K562 (cell line): Measurements from ENCODE around the gene TRANK1. TPM values are rescaled to one million over a fixed set of nuclear protein-coding genes. Genes with fewer than 3 reads are reported as not detected.

Experiments
- BACH1 ChIP-seq: fragments of 200-800 bp; sonication (Bioruptor generic); IDR thresholded peaks from 2 replicates; pipeline ENCODE4 v1.6.1; 2016; ENCODE audit warnings: missing genetic modification characterization, missing compliant biosample characterization
- HDAC2 ChIP-seq: fragments of 450-650 bp; IDR thresholded peaks from 2 replicates; pipeline ENCODE4 v1.6.1; 2016; ENCODE audit warnings: mild to moderate bottlenecking
- HOMEZ ChIP-seq: fragments of 250-450 bp; sonication (Bioruptor Pico); IDR thresholded peaks from 2 replicates; pipeline ENCODE4 v1.4.0; 2020; ENCODE audit warnings: mild to moderate bottlenecking, moderate library complexity
- NFYB ChIP-seq: IDR thresholded peaks from 2 replicates; pipeline ENCODE4 v1.6.1; 2011; ENCODE audit warnings: mild to moderate bottlenecking, moderate library complexity; ENCODE audit not compliant: insufficient read length; ENCODE audit errors: extremely low read depth
- NR2C1 ChIP-seq, 2 experiments: fragments of 450-650 bp; IDR thresholded peaks; 2 replicates each; pipeline ENCODE4 v1.6.1; 2017; ENCODE audit warnings: mild to moderate bottlenecking in 2 of 2, antibody characterized with exemption in 1 of 2, inconsistent platforms in 1 of 2, missing compliant biosample characterization in 1 of 2, missing genetic modification characterization in 1 of 2
- PKNOX1 ChIP-seq: fragments of 450-650 bp; IDR thresholded peaks from 2 replicates; pipeline ENCODE4 v1.6.1; 2016
- REST ChIP-seq, 2 experiments: fragments of 450-650 bp; formaldehyde crosslinking in 1 of 2; IDR thresholded peaks; 2 replicates each; pipeline versions ENCODE4 v1.4.0 to v1.6.1; 2014 to 2020; ENCODE audit warnings: mild to moderate bottlenecking in 2 of 2, borderline replicate concordance in 1 of 2, low read depth in 1 of 2
- ZBTB11 ChIP-seq, 3 experiments: fragments of 200-800 bp in 1 of 3; fragments of 250-450 bp in 1 of 3; fragments of 450-650 bp in 1 of 3; sonication (Bioruptor Pico) in 1 of 3; sonication (Bioruptor generic) in 1 of 3; formaldehyde crosslinking in 1 of 3; IDR thresholded peaks; 2 replicates each; pipeline versions ENCODE4 v1.6.1 to v1.8.0; 2016 to 2022; ENCODE audit warnings: mild to moderate bottlenecking in 2 of 3, missing genetic modification characterization in 2 of 3, missing compliant biosample characterization in 1 of 3, moderate library complexity in 1 of 3
- ZNF24 ChIP-seq: fragments of 450-650 bp; IDR thresholded peaks from 2 replicates; pipeline ENCODE4 v1.6.1; 2016
- polyA plus RNA-seq, 8 experiments: library from polyadenylated mRNA; depleted of rRNA in 4 of 8; stranded (reverse) in 5 of 8; unstranded in 3 of 8; fragments of >200 nt; fragmentation: Nextera tagmentation in 2 of 8; fragmentation: Illumina TruSeq in 1 of 8; extraction: Ambion mirVana in 2 of 8; extraction: Trizol in 1 of 8; gene quantifications; 2 replicates each; pipeline versions ENCODE4 v1.2.1 to v1.2.3, GENCODE V29; 2011 to 2014; ENCODE audit warnings: inconsistent platforms in 1 of 8, missing spikeins in 1 of 8
- total RNA-seq, 7 experiments: library from RNA; depleted of rRNA in 6 of 7; stranded (reverse); fragments of >200 nt in 6 of 7; fragmentation: Illumina TruSeq in 2 of 7; extraction: Trizol in 2 of 7; gene quantifications; 2 replicates each; pipeline versions ENCODE4 v1.2.1 to v1.2.3, GENCODE V29; 2011 to 2021; ENCODE audit warnings: low replicate concordance in 1 of 7

TRANK1 gene
- total and polyA plus RNA-seq, 9 of the 15 experiments (the other 6 are each of a cell fraction or from before 2014, with no cell fraction given): 0.41 to 5.3 (median 2.1) TPM

- peak; percentile 76 for TF ChIP-seq REST (IDR thresholded peaks at IDR 0.05; ENCODE audit: borderline replicate concordance)
- no peak for TF ChIP-seq REST (CRISPR knock-in tag; IDR thresholded peaks at IDR 0.05; ENCODE audit: low read depth)
- peak; percentile 68 for TF ChIP-seq PKNOX1
- TF ChIP-seq ZNF24: peak; percentile 90
- TF ChIP-seq ZBTB11 (CRISPR knock-in tag; IDR thresholded peaks at IDR 0.05): no peak
- no peak for TF ChIP-seq HOMEZ (CRISPR knock-in tag)
- 0 out of 2 replicates have a peak, but pooled peaks have one; percentile 53 for TF ChIP-seq HDAC2
- TF ChIP-seq NFYB: peak; percentile 82
- no peak for TF ChIP-seq NR2C1 (IDR thresholded peaks at IDR 0.05)
- TF ChIP-seq NR2C1 (tag; IDR thresholded peaks at IDR 0.05): no peak
- 0 out of 2 replicates have a peak, but pooled peaks have one; percentile 43 for TF ChIP-seq BACH1 (tag)
Measured at GRCh38 chr3:36876181-36876936, 68.5 kb downstream of the TRANK1 start (continued).
